DMS53 (cell line): Measurements from ENCODE around the gene ASGR1.
A peak's percentile ranks its signal among the peaks of the same experiment; 100 is the strongest.
"Not testable (repeated sequence)": the region's sequence is repeated elsewhere in the genome, so short reads cannot be mapped to it uniquely, and the experiment has no call there.

Source experiments
- DNase-seq: peaks from one replicate; lab custom pipeline; 2025; lab: John Stamatoyannopoulos, UW

ASGR1 gene

GRCh38 chr17:7190276-7190917, 11.2 kb upstream of the ASGR1 start:
- no peak for DNase-seq

GRCh38 chr17:7186241-7186640, 7.1 kb upstream of the ASGR1 start:
- peak; percentile 40 for DNase-seq

GRCh38 chr17:7184647-7185046, 5.5 kb upstream of the ASGR1 start:
- no peak for DNase-seq

GRCh38 chr17:7184091-7184488, 4.9 kb upstream of the ASGR1 start:
- peak; percentile 94 for DNase-seq

- DNase-seq: peak; percentile 87
Observed at GRCh38 chr17:7183433-7184090, 4.4 kb upstream of the ASGR1 start.

- DNase-seq: not testable (repeated sequence)
Observed at GRCh38 chr17:7182101-7182500, 2.9 kb upstream of the ASGR1 start.

GRCh38 chr17:7178973-7179316, 225 bp downstream of the ASGR1 start:
- DNase-seq: no peak

GRCh38 chr17:7177954-7178477, 1.2 kb downstream of the ASGR1 start:
- peak; percentile 93 for DNase-seq

GRCh38 chr17:7177191-7177953, 1.8 kb downstream of the ASGR1 start:
- DNase-seq: peak; percentile 89

GRCh38 chr17:7176841-7177190, 2.4 kb downstream of the ASGR1 start:
- peak; percentile 43 for DNase-seq

- no peak for DNase-seq
Observed at GRCh38 chr17:7176107-7176840, 2.9 kb downstream of the ASGR1 start.

GRCh38 chr17:7175330-7175733, 3.8 kb downstream of the ASGR1 start:
- no peak for DNase-seq

- no peak for DNase-seq
Observed at GRCh38 chr17:7174603-7175326, 4.4 kb downstream of the ASGR1 start.

- DNase-seq: peak; percentile 61
Observed at GRCh38 chr17:7173687-7174602, 5.2 kb downstream of the ASGR1 start.

GRCh38 chr17:7172522-7173191, 6.5 kb downstream of the ASGR1 start:
- DNase-seq: not testable (repeated sequence)

GRCh38 chr17:7169565-7169908, 9.6 kb downstream of the ASGR1 start:
- DNase-seq: not testable (repeated sequence)

GRCh38 chr17:7168841-7169564, 10.2 kb downstream of the ASGR1 start:
- DNase-seq: not testable (repeated sequence)

- DNase-seq: no peak
Observed at GRCh38 chr17:7167832-7168231, 11.3 kb downstream of the ASGR1 start.

- DNase-seq: no peak
Observed at GRCh38 chr17:7166873-7167272, 12.3 kb downstream of the ASGR1 start.
